Naive B cell (primary cell): Measurements from ENCODE around the gene CD44. TPM values are rescaled to one million over a fixed set of nuclear protein-coding genes. Genes with fewer than 3 reads are reported as not detected.

ENCODE experiments used
- ATAC-seq, 2 donors: fragments of 150-1000 bp; cut with Tn5 transposase; 2 replicates each; pipeline ENCODE4 v1.10.0; 2021; ENCODE audit warnings: low read depth in 2 of 2, mild to moderate bottlenecking in 2 of 2, moderate library complexity in 2 of 2
- DNase-seq: peaks from one replicate; pipeline ENCODE4 v3.0.0; 2022
- H3K27ac Mint-ChIP-seq, 6 donors: one replicate each; pipeline ENCODE4 v1.8.0; 2020 to 2022; ENCODE audit warnings: mild to moderate bottlenecking in 6 of 6, mixed read lengths in 6 of 6, moderate library complexity in 5 of 6, inconsistent platforms in 2 of 6
- H3K27me3 Mint-ChIP-seq, 3 donors: one replicate each; pipeline ENCODE4 v1.8.0; 2021 to 2022; ENCODE audit warnings: mixed read lengths in 3 of 3, mild to moderate bottlenecking in 1 of 3
- H3K36me3 Mint-ChIP-seq, 2 donors: one replicate each; pipeline ENCODE4 v1.8.0; 2020 to 2022; ENCODE audit warnings: mixed read lengths in 2 of 2, inconsistent platforms in 1 of 2, mild to moderate bottlenecking in 1 of 2
- H3K4me1 Mint-ChIP-seq, 3 donors: one replicate each; pipeline ENCODE4 v1.8.0; 2020 to 2022; ENCODE audit warnings: mixed read lengths in 3 of 3, inconsistent platforms in 1 of 3, mild to moderate bottlenecking in 1 of 3, moderate library complexity in 1 of 3
- H3K4me3 Mint-ChIP-seq, 8 donors: one replicate each; pipeline ENCODE4 v1.8.0; 2020 to 2022; ENCODE audit warnings: mild to moderate bottlenecking in 8 of 8, mixed read lengths in 8 of 8, moderate library complexity in 8 of 8, inconsistent platforms in 2 of 8
- H3K9me3 Mint-ChIP-seq, 7 donors: one replicate each; pipeline ENCODE4 v1.8.0; 2020 to 2022; ENCODE audit warnings: mixed read lengths in 7 of 7, mild to moderate bottlenecking in 5 of 7, inconsistent platforms in 2 of 7, moderate library complexity in 1 of 7
- polyA plus RNA-seq, 6 donors: library from polyadenylated mRNA; unstranded; fragments of 300-500 nt; fragmentation: Illumina TruSeq; gene quantifications; one replicate each; pipeline ENCODE4 v1.2.3, GENCODE V29; 2021; ENCODE audit warnings: low read depth in 6 of 6

CD44 gene
- polyA plus RNA-seq, 6 donors from 2014 or later = 156 to 277 (median 187) TPM

DNA sequence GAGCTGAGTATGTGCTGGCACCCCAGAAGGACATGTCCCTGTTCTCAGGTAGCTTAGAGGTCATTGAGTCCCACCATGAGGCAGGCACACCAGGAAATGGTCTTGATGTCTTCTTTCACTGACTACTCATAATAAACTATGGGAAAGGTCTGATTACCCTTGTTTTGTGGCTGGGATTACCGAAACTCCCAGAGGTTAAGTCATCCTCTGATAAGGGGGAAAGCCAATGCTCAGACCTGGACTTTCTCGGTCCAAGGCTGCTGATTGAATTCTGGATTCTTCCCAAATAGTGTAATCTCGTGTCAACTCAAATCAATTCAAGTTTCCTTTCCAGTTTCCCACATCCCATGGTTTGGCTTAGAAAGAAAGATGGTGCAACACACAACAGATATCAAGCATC lies 3.7 kb upstream of the CD44 start:
- ATAC-seq (no peak), DNase-seq (no peak)
- Mint-ChIP-seq H3K4me1 (peaks cover 12 to 24% (median 23%) of the 10 kb centered on the region in 3 donors), H3K4me3 (peak overlapping the region in 1 of 8 donors; percentile 31), H3K9me3 (peaks cover 0 to 5% (median 0%) of the 10 kb centered on the region in 7 donors), H3K27me3 (no peaks in the 10 kb centered on the region), H3K27ac (peak overlapping the region in 1 of 6 donors; percentile 24), H3K36me3 (no peaks in the 10 kb centered on the region)

DNA sequence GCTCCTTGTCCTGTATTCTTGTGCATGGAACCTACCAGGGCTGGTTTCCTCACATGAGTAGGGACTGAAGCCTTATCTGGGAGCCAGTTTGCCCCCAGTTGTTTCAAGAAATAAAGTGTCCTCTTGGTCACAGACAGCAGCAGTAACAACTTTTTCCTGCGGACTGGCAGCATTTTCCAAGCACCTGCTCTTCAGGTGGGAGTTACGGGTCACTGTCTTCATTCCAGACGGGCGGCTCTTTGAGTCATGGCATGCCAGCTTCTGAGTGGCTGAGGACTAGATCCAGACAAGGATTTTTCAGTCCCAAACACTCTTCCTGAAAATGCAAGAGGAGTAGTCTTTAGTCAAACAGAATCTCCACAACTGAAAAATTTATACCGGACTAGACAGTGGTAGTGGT lies 2.7 kb upstream of the CD44 start:
- Mint-ChIP-seq H3K27me3 (no peaks in the 10 kb centered on the region), H3K27ac (no peak overlapping the region), H3K4me1 (peaks cover 14 to 31% (median 30%) of the 10 kb centered on the region in 3 donors), H3K9me3 (peaks cover 0 to 5% (median 0%) of the 10 kb centered on the region in 7 donors), H3K36me3 (no peaks in the 10 kb centered on the region), H3K4me3 (no peak overlapping the region)
- ATAC-seq (no peak), DNase-seq (no peak)

DNA sequence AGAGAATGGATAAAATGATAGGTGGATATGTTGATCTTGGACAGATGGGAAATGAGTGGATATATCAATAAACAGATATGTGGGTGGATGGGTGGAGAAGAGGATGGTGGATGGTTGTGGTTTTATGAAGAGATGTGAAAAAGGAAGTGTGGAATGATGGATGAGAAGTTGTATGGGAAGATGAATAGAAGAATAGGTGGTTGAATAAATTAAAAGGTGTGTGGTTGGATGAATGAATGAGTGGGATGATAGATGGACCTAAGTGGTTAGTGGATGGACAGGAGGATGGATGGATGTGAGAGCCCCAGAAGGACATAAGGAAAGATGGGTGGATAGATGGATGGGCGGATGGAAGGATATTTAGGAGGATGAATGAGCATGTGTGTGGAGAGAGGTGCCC lies 913 bp upstream of the CD44 start:
- H3K9me3 Mint-ChIP-seq = peaks cover 0 to 5% (median 0%) of the 10 kb centered on the region in 7 donors
- ATAC-seq (no peak), DNase-seq (no peak)
- peaks cover 25 to 43% (median 42%) of the 10 kb centered on the region in 3 donors for H3K4me1 Mint-ChIP-seq
- peak overlapping the region; percentile 71 to 98 (median 86) for H3K27ac Mint-ChIP-seq
- H3K36me3 Mint-ChIP-seq = peaks cover 0 to 3% of the 10 kb centered on the region in 2 donors
- peak overlapping the region; percentile 71 to 99 (median 92) for H3K4me3 Mint-ChIP-seq
- H3K27me3 Mint-ChIP-seq = no peaks in the 10 kb centered on the region

GRCh38 chr11:35138606-35138942 lies 397 bp upstream of the CD44 start:
- no peak for ATAC-seq
- Mint-ChIP-seq H3K9me3 (peaks cover 0 to 2% (median 0%) of the 10 kb centered on the region in 7 donors), H3K4me3 (peak overlapping the region; percentile 71 to 99 (median 92)), H3K27me3 (no peaks in the 10 kb centered on the region), H3K4me1 (peaks cover 31 to 48% (median 47%) of the 10 kb centered on the region in 3 donors), H3K36me3 (peaks cover 0 to 3% of the 10 kb centered on the region in 2 donors), H3K27ac (peak overlapping the region; percentile 71 to 99 (median 94))
- DNase-seq = no peak

DNA sequence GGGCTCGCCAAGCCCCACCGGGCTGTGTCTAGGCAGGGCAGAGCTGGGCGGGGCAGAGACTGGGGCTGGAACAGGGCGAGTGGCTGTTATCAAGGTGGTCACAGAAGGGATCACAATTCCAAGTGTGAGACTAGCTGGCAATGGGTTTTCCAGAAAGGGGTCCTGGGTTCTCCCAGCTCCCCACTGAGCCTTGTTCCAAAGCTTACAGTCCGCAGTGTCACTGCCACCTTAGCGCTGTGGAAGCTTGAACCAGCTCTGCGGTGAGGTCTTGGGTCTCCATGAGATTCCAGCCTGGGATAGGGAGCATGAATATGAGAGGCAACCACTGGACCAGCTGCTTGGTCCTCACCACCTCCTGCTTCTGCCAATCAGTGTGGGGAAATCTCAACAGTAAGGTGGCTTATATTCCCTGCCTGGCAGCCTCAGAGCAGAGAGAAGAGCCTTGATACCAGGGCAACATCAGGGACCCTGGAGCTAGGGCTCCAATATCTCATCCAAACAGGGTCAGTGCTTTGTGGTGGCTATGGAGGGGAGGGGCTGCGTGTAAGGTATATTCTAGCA lies 831 bp downstream of the CD44 start:
- ATAC-seq (no peak), DNase-seq (no peak)
- Mint-ChIP-seq H3K27ac (peak overlapping the region; percentile 89 to 99 (median 98)), H3K9me3 (no peaks in the 10 kb centered on the region), H3K4me1 (peaks cover 40 to 60% (median 57%) of the 10 kb centered on the region in 3 donors), H3K36me3 (peaks cover 0 to 3% of the 10 kb centered on the region in 2 donors), H3K4me3 (peak overlapping the region; percentile 71 to 99 (median 92)), H3K27me3 (no peaks in the 10 kb centered on the region)

DNA sequence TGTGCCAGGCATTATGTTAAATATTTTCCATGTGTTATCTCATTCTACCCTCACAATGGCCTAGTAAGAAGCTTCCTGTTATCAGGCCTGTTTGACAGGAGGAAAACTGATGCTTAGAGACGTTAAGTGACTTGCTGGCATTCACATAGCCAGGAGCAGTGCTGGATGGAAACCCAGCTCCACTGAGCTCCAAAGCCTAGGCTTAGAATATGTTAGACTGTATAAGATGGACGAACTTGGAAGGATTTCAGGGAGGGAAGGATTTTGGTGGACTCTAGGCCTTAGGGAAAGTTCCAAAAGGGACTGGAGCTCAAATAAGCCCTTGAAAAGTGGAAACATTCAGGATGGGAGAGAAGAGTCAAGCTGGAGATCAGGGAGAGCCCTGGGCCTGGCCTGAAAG lies 2.1 kb downstream of the CD44 start:
- Mint-ChIP-seq H3K27me3 (no peaks in the 10 kb centered on the region), H3K27ac (peak overlapping the region; percentile 89 to 98 (median 96)), H3K9me3 (no peaks in the 10 kb centered on the region), H3K4me1 (peaks cover 53 to 73% (median 69%) of the 10 kb centered on the region in 3 donors), H3K36me3 (peaks cover 0 to 6% of the 10 kb centered on the region in 2 donors), H3K4me3 (peak overlapping the region; percentile 71 to 98 (median 92))
- ATAC-seq (no peak), DNase-seq (no peak)

- H3K9me3 Mint-ChIP-seq = no peaks in the 10 kb centered on the region
- peaks cover 58 to 78% (median 74%) of the 10 kb centered on the region in 3 donors for H3K4me1 Mint-ChIP-seq
- peak overlapping the region; percentile 89 to 98 (median 96) for H3K27ac Mint-ChIP-seq
- H3K36me3 Mint-ChIP-seq = peaks cover 0 to 9% of the 10 kb centered on the region in 2 donors
- no peak for ATAC-seq
- no peaks in the 10 kb centered on the region for H3K27me3 Mint-ChIP-seq
- peak; percentile 50 for DNase-seq
- H3K4me3 Mint-ChIP-seq = peak overlapping the region; percentile 71 to 98 (median 92)
These were observed 2.6 kb downstream of the CD44 start for GRCh38 chr11:35141571-35141971.

DNA sequence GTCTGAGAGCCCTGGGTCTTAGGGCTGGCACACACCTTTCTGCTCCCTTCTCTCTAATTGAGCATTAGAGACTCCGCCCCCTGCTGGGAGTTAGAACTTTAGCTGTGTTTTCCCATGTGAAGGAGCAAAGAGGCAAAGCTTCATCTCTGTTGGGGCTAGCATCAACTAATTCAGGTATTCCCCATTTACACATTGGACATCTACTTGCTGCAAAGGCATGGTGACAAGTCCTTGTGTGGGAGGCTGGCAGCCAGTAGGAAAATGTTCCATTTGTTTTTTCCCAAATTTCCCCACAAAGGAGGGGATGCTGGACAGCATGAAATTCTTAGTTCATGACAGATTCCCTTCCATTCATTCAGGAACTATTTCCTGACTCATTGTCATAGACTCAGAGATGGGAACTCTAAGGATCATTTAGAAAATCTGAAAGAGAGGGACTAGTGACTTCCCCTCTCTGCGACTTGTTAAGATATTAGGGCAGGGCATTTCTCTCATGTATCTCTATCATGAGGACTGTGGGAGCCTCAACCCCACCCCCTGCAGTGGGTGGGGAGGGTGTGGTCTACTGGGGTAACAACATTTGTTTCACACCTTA lies 3.6 kb downstream of the CD44 start:
- no peaks in the 10 kb centered on the region for H3K9me3 Mint-ChIP-seq
- peak overlapping the region; percentile 23 to 99 (median 74) for H3K27ac Mint-ChIP-seq
- H3K27me3 Mint-ChIP-seq = no peaks in the 10 kb centered on the region
- H3K4me1 Mint-ChIP-seq = peaks cover 63 to 86% (median 83%) of the 10 kb centered on the region in 3 donors
- peak overlapping the region in 7 of 8 donors; percentile 35 to 98 (median 71) for H3K4me3 Mint-ChIP-seq
- ATAC-seq (no peak), DNase-seq (no peak)
- H3K36me3 Mint-ChIP-seq = peaks cover 0 to 10% of the 10 kb centered on the region in 2 donors

DNA sequence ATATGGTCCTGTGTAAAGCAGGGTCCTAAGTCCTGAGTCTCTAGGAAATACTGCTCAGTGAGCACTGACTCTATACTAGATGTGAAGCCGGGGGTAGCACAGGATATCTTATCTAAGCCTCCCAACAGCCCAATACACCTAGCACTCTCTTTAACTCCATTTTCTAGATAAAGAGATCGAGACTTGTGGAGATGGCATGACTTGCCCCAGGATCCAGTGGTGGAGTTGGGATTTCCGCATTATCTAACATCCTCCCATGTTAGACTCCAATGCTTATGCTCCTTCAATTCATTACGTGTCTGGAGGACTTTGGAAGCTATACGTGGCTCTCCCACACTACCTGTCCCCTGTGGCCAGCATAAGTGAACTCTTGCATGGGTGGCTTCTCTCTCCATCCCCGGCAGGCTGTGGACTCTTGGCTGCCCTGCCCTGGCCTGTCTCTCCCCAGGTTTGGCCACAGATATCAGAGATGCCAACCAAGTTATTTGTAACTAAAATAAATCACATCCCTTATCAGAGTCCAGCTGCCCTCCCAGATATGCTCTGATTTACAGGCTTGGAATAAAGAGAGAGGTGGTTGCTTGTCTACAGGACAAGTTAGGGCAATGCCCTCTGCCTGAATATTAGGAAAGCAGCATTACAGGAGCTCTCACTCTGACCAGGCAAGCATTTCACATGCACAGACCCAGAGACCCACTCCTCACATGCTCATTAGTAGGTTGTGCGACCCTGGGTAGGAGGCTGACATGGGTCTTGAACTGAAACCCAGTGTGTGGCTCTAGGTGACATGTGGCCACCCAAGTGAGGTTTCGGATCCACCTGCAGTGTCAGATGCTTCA lies 4.5 kb downstream of the CD44 start:
- DNase-seq = no peak
- Mint-ChIP-seq H3K36me3 (peaks cover 2 to 12% of the 10 kb centered on the region in 2 donors), H3K27me3 (no peaks in the 10 kb centered on the region), H3K4me1 (peaks cover 62 to 87% (median 79%) of the 10 kb centered on the region in 3 donors), H3K27ac (peak overlapping the region; percentile 89 to 99 (median 97)), H3K4me3 (peak overlapping the region; percentile 71 to 91 (median 81)), H3K9me3 (no peaks in the 10 kb centered on the region)
- ATAC-seq = no peak

DNA sequence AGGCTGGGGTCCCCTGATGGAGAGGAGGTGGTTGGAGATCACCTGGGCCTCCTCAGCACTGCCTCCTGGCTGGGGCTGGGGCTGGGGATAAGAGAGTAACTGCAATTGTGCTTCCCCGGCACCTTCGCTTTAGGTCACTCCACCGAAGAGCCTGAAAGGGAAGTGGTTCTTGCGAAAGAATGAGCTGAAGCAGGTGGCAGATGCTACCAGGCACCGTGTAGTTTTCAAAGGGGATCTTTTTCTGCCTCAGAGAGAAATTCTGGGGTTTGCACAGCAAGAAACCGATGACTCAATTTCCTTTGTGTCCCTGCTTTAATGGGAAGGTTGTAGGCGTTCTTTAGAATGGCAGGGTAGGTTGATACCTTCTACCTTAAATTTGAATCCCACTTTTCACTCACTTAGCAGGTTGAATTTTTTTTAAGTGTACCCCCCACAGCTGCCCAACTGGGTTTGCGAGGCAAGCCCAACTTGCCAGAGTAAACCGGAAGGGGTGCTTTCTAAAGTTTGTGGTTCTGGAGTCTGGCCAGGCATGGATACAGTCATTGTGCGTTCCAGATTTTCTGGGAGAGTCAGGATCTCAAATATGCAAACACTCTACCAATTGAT lies 5.3 kb downstream of the CD44 start:
- peak overlapping the region; percentile 89 to 99 (median 97) for H3K27ac Mint-ChIP-seq
- H3K9me3 Mint-ChIP-seq = no peaks in the 10 kb centered on the region
- no peaks in the 10 kb centered on the region for H3K27me3 Mint-ChIP-seq
- peaks cover 8 to 17% of the 10 kb centered on the region in 2 donors for H3K36me3 Mint-ChIP-seq
- DNase-seq = peak; percentile 81
- peak; percentile 73 to 80 for ATAC-seq
- peaks cover 69 to 91% (median 83%) of the 10 kb centered on the region in 3 donors for H3K4me1 Mint-ChIP-seq
- peak overlapping the region; percentile 71 to 90 (median 81) for H3K4me3 Mint-ChIP-seq

GRCh38 chr11:35144806-35145205 lies 5.8 kb downstream of the CD44 start:
- ATAC-seq (no peak), DNase-seq (no peak)
- peak overlapping the region; percentile 89 to 99 (median 97) for H3K27ac Mint-ChIP-seq
- H3K27me3 Mint-ChIP-seq = no peaks in the 10 kb centered on the region
- peaks cover 8 to 21% of the 10 kb centered on the region in 2 donors for H3K36me3 Mint-ChIP-seq
- H3K4me3 Mint-ChIP-seq = peak overlapping the region; percentile 4 to 87 (median 76)
- H3K4me1 Mint-ChIP-seq = peaks cover 72 to 97% (median 89%) of the 10 kb centered on the region in 3 donors
- no peaks in the 10 kb centered on the region for H3K9me3 Mint-ChIP-seq

GRCh38 chr11:35145271-35145670 lies 6.3 kb downstream of the CD44 start:
- Mint-ChIP-seq H3K27ac (peak overlapping the region; percentile 89 to 99 (median 96)), H3K4me1 (peaks cover 73 to 100% (median 91%) of the 10 kb centered on the region in 3 donors), H3K27me3 (no peaks in the 10 kb centered on the region), H3K9me3 (no peaks in the 10 kb centered on the region), H3K36me3 (peaks cover 8 to 21% of the 10 kb centered on the region in 2 donors), H3K4me3 (peak overlapping the region in 7 of 8 donors; percentile 4 to 87 (median 71))
- DNase-seq (no peak), ATAC-seq (no peak)

DNA sequence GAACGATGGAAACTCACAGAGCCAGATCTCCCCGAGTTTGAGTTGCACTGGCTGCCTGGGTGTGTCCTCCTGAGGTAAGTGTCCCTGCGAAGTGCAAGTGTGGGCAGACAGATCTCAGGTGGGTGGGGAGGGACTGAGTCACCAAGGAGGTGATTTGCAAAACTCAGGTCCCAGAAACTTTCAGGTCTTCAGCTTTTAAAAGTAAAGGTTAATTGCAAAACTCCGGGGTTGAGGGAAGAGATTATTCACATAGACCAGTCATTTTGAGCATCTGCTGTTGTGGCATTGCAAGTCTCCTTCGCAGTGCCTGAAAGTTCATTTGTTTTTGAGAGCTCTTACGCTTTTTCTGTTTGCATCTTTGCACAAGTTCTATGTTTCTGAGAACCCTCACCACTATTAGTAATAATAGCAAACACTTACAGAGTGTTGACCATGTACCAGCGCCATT lies 7.1 kb downstream of the CD44 start:
- Mint-ChIP-seq H3K27ac (peak overlapping the region; percentile 74 to 97 (median 92)), H3K4me1 (peaks cover 79 to 100% (median 92%) of the 10 kb centered on the region in 3 donors), H3K27me3 (no peaks in the 10 kb centered on the region), H3K36me3 (peaks cover 14 to 21% of the 10 kb centered on the region in 2 donors), H3K4me3 (peak overlapping the region in 5 of 8 donors; percentile 47 to 87 (median 84)), H3K9me3 (peaks cover 0 to 2% (median 0%) of the 10 kb centered on the region in 7 donors)
- no peak for DNase-seq
- no peak for ATAC-seq
